Mucosa of descending colon (tissue), 3 donors: ENCODE data around the gene WASL. TPM values are rescaled to one million over a fixed set of nuclear protein-coding genes. Genes with fewer than 3 reads are reported as not detected.
"Not testable (repeated sequence)": the region's sequence is repeated elsewhere in the genome, so short reads cannot be mapped to it uniquely, and the experiment has no call there.

Source experiments
- ATAC-seq: fragments of 200-7000 bp; cut with Tn5 transposase; one replicate; pipeline ENCODE4 v1.9.1; 2020; ENCODE audit warnings: mild to moderate bottlenecking, moderate library complexity
- DNase-seq, 3 donors: peaks; one replicate each; pipeline ENCODE4 v3.0.0-alpha.2; 2020
- H3K36me3 ChIP-seq: fragments of 200-600 bp; one replicate; pipeline ENCODE4 v1.8.0; 2021; ENCODE audit warnings: low read depth, mild to moderate bottlenecking
- H3K4me1 ChIP-seq: fragments of 200-600 bp; one replicate; pipeline ENCODE4 v1.8.0; 2021; ENCODE audit warnings: low read depth, mild to moderate bottlenecking
- H3K4me3 ChIP-seq: fragments of 200-600 bp; one replicate; pipeline ENCODE4 v1.8.0; 2021; ENCODE audit warnings: mild to moderate bottlenecking
- H3K9me3 ChIP-seq: fragments of 200-600 bp; one replicate; pipeline ENCODE4 v1.8.0; 2021; ENCODE audit warnings: mild to moderate bottlenecking
- intact Hi-C, 2 donors: fragments of 100-400 bp; cut with DNase I in 1 of 2; cut with micrococcal nuclease in 1 of 2; formaldehyde crosslinking; loops; one replicate each; pipeline versions ENCODE4 v1.11.0 to v1.11.1; 2022; cut with DNase I, micrococcal nuclease
- total RNA-seq, 3 donors: library from RNA; stranded (reverse); fragmentation: NEBNext Ultra II Directional in 2 of 3; extraction: Animal tissue kit (Norgen Biotek cat#: 25700) in 2 of 3; gene quantifications; one replicate each; pipeline versions ENCODE4 v1.2.1 to v1.2.4, GENCODE V29; 2021 to 2023
- TF ChIP-seq, protein P1 (sequence below): fragments of 200-600 bp; IDR thresholded peaks from one replicate; pipeline ENCODE4 v1.8.0; 2022; ENCODE audit warnings: antibody characterized with exemption, mild to moderate bottlenecking
- donor health status: DM: no; HTN: no; CAD: no; lungs with moderate emphysema.
- donor health status: DM: no; HTN: no; CAD: no.
- donor health status: DM: no; HTN: yes; CAD: no.

WASL gene
- total RNA-seq, 3 donors from 2014 or later, result 72.4 to 117 (median 90.1) TPM

- intact Hi-C loops, result no loop called here
- Histone ChIP-seq H3K4me3 (no peak overlapping the region), H3K36me3 (no peaks in the 10 kb centered on the region), H3K4me1 (peaks cover 51% of the 10 kb centered on the region), H3K9me3 (no peaks in the 10 kb centered on the region)
- TF ChIP-seq, protein P1, sequence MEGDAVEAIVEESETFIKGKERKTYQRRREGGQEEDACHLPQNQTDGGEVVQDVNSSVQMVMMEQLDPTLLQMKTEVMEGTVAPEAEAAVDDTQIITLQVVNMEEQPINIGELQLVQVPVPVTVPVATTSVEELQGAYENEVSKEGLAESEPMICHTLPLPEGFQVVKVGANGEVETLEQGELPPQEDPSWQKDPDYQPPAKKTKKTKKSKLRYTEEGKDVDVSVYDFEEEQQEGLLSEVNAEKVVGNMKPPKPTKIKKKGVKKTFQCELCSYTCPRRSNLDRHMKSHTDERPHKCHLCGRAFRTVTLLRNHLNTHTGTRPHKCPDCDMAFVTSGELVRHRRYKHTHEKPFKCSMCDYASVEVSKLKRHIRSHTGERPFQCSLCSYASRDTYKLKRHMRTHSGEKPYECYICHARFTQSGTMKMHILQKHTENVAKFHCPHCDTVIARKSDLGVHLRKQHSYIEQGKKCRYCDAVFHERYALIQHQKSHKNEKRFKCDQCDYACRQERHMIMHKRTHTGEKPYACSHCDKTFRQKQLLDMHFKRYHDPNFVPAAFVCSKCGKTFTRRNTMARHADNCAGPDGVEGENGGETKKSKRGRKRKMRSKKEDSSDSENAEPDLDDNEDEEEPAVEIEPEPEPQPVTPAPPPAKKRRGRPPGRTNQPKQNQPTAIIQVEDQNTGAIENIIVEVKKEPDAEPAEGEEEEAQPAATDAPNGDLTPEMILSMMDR, result no peak
- ATAC-seq (no peak), DNase-seq (no peak)
Observed at GRCh38 chr7:123741940-123742339, 6.9 kb downstream of the WASL start.

DNA sequence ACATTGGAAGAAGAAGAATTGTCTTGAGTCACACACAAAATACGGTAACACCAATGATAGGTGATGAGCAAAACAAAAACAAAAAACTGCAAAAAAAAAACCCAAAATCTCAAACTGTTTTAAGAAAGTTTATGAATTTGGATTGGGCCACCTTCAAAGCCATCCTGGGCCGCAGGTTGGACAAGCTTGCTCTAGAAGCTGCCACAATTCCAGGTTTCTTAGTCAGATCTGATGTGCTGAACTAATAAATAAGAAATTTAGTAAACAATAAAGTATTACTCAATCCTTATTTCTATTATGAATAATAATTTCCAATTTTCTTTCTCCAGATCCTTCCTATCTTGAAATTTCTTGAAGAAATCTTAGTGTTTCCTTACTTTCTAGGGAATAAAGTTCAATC lies 10.0 kb downstream of the WASL start:
- H3K4me3 ChIP-seq, result no peak overlapping the region
- ATAC-seq (no peak), DNase-seq (no peak)
- H3K9me3 ChIP-seq, result peaks cover 6% of the 10 kb centered on the region
- no peaks in the 10 kb centered on the region for H3K36me3 ChIP-seq
- peaks cover 28% of the 10 kb centered on the region for H3K4me1 ChIP-seq
- intact Hi-C loops, result no loop called here
- TF ChIP-seq, protein P1, result no peak

DNA sequence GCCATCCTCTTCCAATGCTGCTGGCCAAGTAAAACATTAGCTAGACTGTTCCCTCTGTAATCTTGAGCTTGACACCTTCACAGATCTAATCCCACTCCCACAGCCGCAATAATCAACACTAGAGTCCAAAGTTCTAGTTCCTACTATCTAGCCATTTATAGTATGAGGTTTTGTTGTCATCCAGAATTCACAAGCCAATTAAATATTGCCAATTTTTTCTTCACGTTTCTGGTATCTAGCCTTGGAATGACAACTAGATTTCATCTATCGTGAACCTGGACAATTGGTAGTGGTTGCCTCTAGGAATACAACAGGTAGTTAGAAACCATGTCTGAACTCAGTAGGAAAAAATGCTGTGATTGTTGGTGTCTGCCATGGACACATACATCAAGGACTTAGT lies 10.4 kb downstream of the WASL start:
- TF ChIP-seq, protein P1, result no peak
- H3K9me3 ChIP-seq, result peaks cover 6% of the 10 kb centered on the region
- intact Hi-C loops, result no loop called here
- ATAC-seq, result peak; percentile 90
- DNase-seq, result peak in 1 of 3 donors; percentile 61
- H3K4me3 ChIP-seq, result no peak overlapping the region
- H3K4me1 ChIP-seq, result peaks cover 23% of the 10 kb centered on the region
- no peaks in the 10 kb centered on the region for H3K36me3 ChIP-seq

GRCh38 chr7:123737168-123737674 lies 11.6 kb downstream of the WASL start:
- DNase-seq, intact Hi-C loops, H3K36me3 ChIP-seq, H3K9me3 ChIP-seq, ATAC-seq, H3K4me3 ChIP-seq: not testable (repeated sequence)
- peaks cover 19% of the 10 kb centered on the region for H3K4me1 ChIP-seq

GRCh38 chr7:123735539-123735938 lies 13.3 kb downstream of the WASL start:
- ATAC-seq, result no peak
- Histone ChIP-seq H3K36me3 (no peaks in the 10 kb centered on the region), H3K4me3 (no peak overlapping the region), H3K4me1 (peaks cover 14% of the 10 kb centered on the region), H3K9me3 (peaks cover 6% of the 10 kb centered on the region)
- no peak for DNase-seq
- TF ChIP-seq, protein P1, result no peak
- intact Hi-C loops, result no loop called here

- H3K9me3 ChIP-seq, result peaks cover 6% of the 10 kb centered on the region
- H3K4me1 ChIP-seq, result peaks cover 14% of the 10 kb centered on the region
- H3K36me3 ChIP-seq, result no peaks in the 10 kb centered on the region
- intact Hi-C loops, result no loop called here
- no peak overlapping the region for H3K4me3 ChIP-seq
- TF ChIP-seq, protein P1, result no peak
- no peak for DNase-seq
- no peak for ATAC-seq
Observed at GRCh38 chr7:123734498-123734897, 14.3 kb downstream of the WASL start.
